Glutamatergic neuron (in vitro differentiated cells): Measurements from ENCODE around the gene ATP2A2. TPM values are rescaled to one million over a fixed set of nuclear protein-coding genes. Genes with fewer than 3 reads are reported as not detected.

Source experiments
- DNase-seq: peaks from one replicate; pipeline ENCODE4 v3.0.0; 2022
- H3K27ac Mint-ChIP-seq: one replicate; pipeline ENCODE4 v1.8.0; 2020; ENCODE audit warnings: mild to moderate bottlenecking, mixed read lengths, inconsistent platforms; ENCODE audit not compliant: unreplicated experiment
- H3K27me3 Mint-ChIP-seq: one replicate; pipeline ENCODE4 v1.8.0; 2020; ENCODE audit warnings: mild to moderate bottlenecking, moderate library complexity, mixed read lengths, inconsistent platforms; ENCODE audit not compliant: unreplicated experiment
- H3K36me3 Mint-ChIP-seq: one replicate; pipeline ENCODE4 v1.8.0; 2020; ENCODE audit warnings: mild to moderate bottlenecking, mixed read lengths, inconsistent platforms; ENCODE audit not compliant: unreplicated experiment
- H3K4me1 Mint-ChIP-seq: one replicate; pipeline ENCODE4 v1.8.0; 2020; ENCODE audit warnings: mild to moderate bottlenecking, low read depth, mixed read lengths, inconsistent platforms; ENCODE audit not compliant: unreplicated experiment
- H3K4me3 Mint-ChIP-seq: one replicate; pipeline ENCODE4 v1.8.0; 2020; ENCODE audit warnings: mild to moderate bottlenecking, mixed read lengths, inconsistent platforms; ENCODE audit not compliant: unreplicated experiment
- H3K9me3 Mint-ChIP-seq: one replicate; pipeline ENCODE4 v1.8.0; 2020; ENCODE audit warnings: mild to moderate bottlenecking, moderate library complexity, mixed read lengths, inconsistent platforms; ENCODE audit not compliant: unreplicated experiment
- CTCF ChIP-seq: fragments of 200-600 bp; sonication (generic); IDR thresholded peaks from one replicate; pipeline ENCODE4 v1.5.0; 2021; ENCODE audit not compliant: partially characterized antibody, unreplicated experiment
- total RNA-seq: library from RNA; stranded (reverse); fragmentation: NEBNext Ultra II Directional; extraction: Animal tissue kit (Norgen Biotek cat#: 25700); gene quantifications from one replicate; pipeline ENCODE4 v1.2.1, GENCODE V29; 2021; ENCODE audit not compliant: unreplicated experiment

ATP2A2 gene
- total RNA-seq, 1 donor from 2014 or later, result 269 TPM

GRCh38 chr12:110343736-110344555 lies 62.9 kb downstream of the ATP2A2 start:
- no peak for DNase-seq
- peak overlapping the region; percentile 95 for H3K27ac Mint-ChIP-seq
- H3K9me3 Mint-ChIP-seq, result peaks cover 14% of the 10 kb centered on the region
- H3K4me1 Mint-ChIP-seq, result peaks cover 47% of the 10 kb centered on the region
- H3K36me3 Mint-ChIP-seq, result peaks cover 21% of the 10 kb centered on the region
- no peak overlapping the region for H3K4me3 Mint-ChIP-seq
- no peak for TF ChIP-seq CTCF
- H3K27me3 Mint-ChIP-seq, result peaks cover 16% of the 10 kb centered on the region

- peaks cover 51% of the 10 kb centered on the region for H3K4me1 Mint-ChIP-seq
Measured at GRCh38 chr12:110344657-110345056, 63.6 kb downstream of the ATP2A2 start.

GRCh38 chr12:110345176-110345661 lies 64.2 kb downstream of the ATP2A2 start:
- no peak overlapping the region for H3K4me3 Mint-ChIP-seq

More at GRCh38 chr12:110344657-110345056, 63.6 kb downstream of the ATP2A2 start:
- no peak for TF ChIP-seq CTCF
- Mint-ChIP-seq H3K27ac (peak overlapping the region; percentile 55), H3K27me3 (peaks cover 16% of the 10 kb centered on the region), H3K4me3 (no peak overlapping the region), H3K9me3 (peaks cover 19% of the 10 kb centered on the region), H3K36me3 (peaks cover 19% of the 10 kb centered on the region)
- DNase-seq, result no peak

GRCh38 chr12:110345963-110346362 lies 64.9 kb downstream of the ATP2A2 start:
- H3K9me3 Mint-ChIP-seq, result peaks cover 15% of the 10 kb centered on the region
- no peak for DNase-seq
- H3K4me3 Mint-ChIP-seq, result peak overlapping the region; percentile 51
- peaks cover 19% of the 10 kb centered on the region for H3K36me3 Mint-ChIP-seq
- H3K4me1 Mint-ChIP-seq, result peaks cover 43% of the 10 kb centered on the region
- TF ChIP-seq CTCF, result no peak
- H3K27me3 Mint-ChIP-seq, result peaks cover 11% of the 10 kb centered on the region
- H3K27ac Mint-ChIP-seq, result peak overlapping the region; percentile 87

More at GRCh38 chr12:110345176-110345661, 64.2 kb downstream of the ATP2A2 start:
- Mint-ChIP-seq H3K27me3 (peaks cover 16% of the 10 kb centered on the region), H3K27ac (peak overlapping the region; percentile 46), H3K9me3 (peaks cover 19% of the 10 kb centered on the region), H3K36me3 (peaks cover 19% of the 10 kb centered on the region), H3K4me1 (peaks cover 49% of the 10 kb centered on the region)
- no peak for TF ChIP-seq CTCF
- no peak for DNase-seq

- no peak for TF ChIP-seq CTCF
- Mint-ChIP-seq H3K4me1 (peaks cover 34% of the 10 kb centered on the region), H3K36me3 (peaks cover 20% of the 10 kb centered on the region), H3K27me3 (peaks cover 9% of the 10 kb centered on the region), H3K4me3 (no peak overlapping the region), H3K27ac (peak overlapping the region; percentile 62), H3K9me3 (peaks cover 15% of the 10 kb centered on the region)
- no peak for DNase-seq
Measured at GRCh38 chr12:110347767-110348166, 66.7 kb downstream of the ATP2A2 start.
